Vagina (tissue), 2 donors: ENCODE results near the gene PRX. TPM values are rescaled to one million over a fixed set of nuclear protein-coding genes. Genes with fewer than 3 reads are reported as not detected.

ENCODE experiments used
- DNase-seq, 2 donors: peaks; one replicate each; pipeline ENCODE4 v3.0.0-alpha.2; 2017; ENCODE audit errors: extremely low spot score in 2 of 2
- H3K27ac ChIP-seq: fragments of 200-600 bp; sonication (generic); one replicate; pipeline ENCODE4 v1.5.1; 2019
- H3K27me3 ChIP-seq: fragments of 200-600 bp; sonication (generic); one replicate; pipeline ENCODE4 v1.5.1; 2019
- H3K36me3 ChIP-seq, 2 donors: fragments of 200-600 bp; sonication (generic); one replicate each; pipeline ENCODE4 v1.5.1; 2017 to 2019
- H3K4me1 ChIP-seq: fragments of 200-600 bp; sonication (generic); one replicate; pipeline ENCODE4 v1.5.1; 2019
- H3K4me3 ChIP-seq, 2 donors: fragments of 200-600 bp; sonication (generic); 1 replicate in 1 of 2; 2 replicates in 1 of 2; pipeline ENCODE4 v1.5.1; 2016 to 2019
- H3K9me3 ChIP-seq: fragments of 200-600 bp; sonication (generic); one replicate; pipeline ENCODE4 v1.5.1; 2019
- CTCF ChIP-seq, 3 experiments: fragments of 450-650 bp in 2 of 3; fragments of 200-600 bp in 1 of 3; sonication (generic) in 1 of 3; IDR thresholded peaks; one replicate each; pipeline ENCODE4 v1.5.1; 2017 to 2019; ENCODE audit warnings: antibody characterized with exemption in 3 of 3, mild to moderate bottlenecking in 2 of 3, moderate library complexity in 2 of 3
- POLR2A ChIP-seq, 2 donors: fragments of 450-650 bp; IDR thresholded peaks; one replicate each; pipeline ENCODE4 v1.6.1; 2017; ENCODE audit warnings: antibody characterized with exemption in 2 of 2, mild to moderate bottlenecking in 2 of 2, moderate library complexity in 2 of 2
- POLR2AphosphoS5 ChIP-seq, 2 donors: sonication (generic); formaldehyde crosslinking; IDR thresholded peaks; one replicate each; pipeline ENCODE4 v1.9.0; 2017; ENCODE audit warnings: antibody characterized with exemption in 2 of 2, mild to moderate bottlenecking in 2 of 2, low read depth in 1 of 2; ENCODE audit not compliant: insufficient read depth in 1 of 2
- intact Hi-C: fragments of 100-400 bp; cut with DNase I; formaldehyde crosslinking; loops from one replicate; pipeline ENCODE4 v1.15.1; 2023
- total RNA-seq: library from RNA; depleted of rRNA; stranded (reverse); fragments of >200 nt; gene quantifications from one replicate; pipeline ENCODE4 v1.2.3, GENCODE V29; 2016

Gene PRX
- total RNA-seq, 1 donor from 2014 or later = 3.2 TPM

GRCh38 chr19:40356681-40357595 is 56.2 kb downstream of the PRX start:
- TF ChIP-seq POLR2AphosphoS5 (IDR thresholded peaks at IDR 0.05; ENCODE audit: insufficient read depth in 1 of 2, low read depth in 1 of 2) (no peak), CTCF (IDR thresholded peaks at IDR 0.05) (no peak), POLR2A (IDR thresholded peaks at IDR 0.05) (no peak)
- Histone ChIP-seq H3K27ac (no peak overlapping the region), H3K4me3 (no peak overlapping the region), H3K4me1 (no peaks in the 10 kb centered on the region), H3K27me3 (no peaks in the 10 kb centered on the region), H3K9me3 (no peaks in the 10 kb centered on the region), H3K36me3 (no peaks in the 10 kb centered on the region)
- intact Hi-C loops = no loop called here
- no peak for DNase-seq

GRCh38 chr19:40355975-40356680 is 57.0 kb downstream of the PRX start:
- H3K27me3 ChIP-seq = no peaks in the 10 kb centered on the region
- intact Hi-C loops = no loop called here
- H3K9me3 ChIP-seq = no peaks in the 10 kb centered on the region
- H3K4me1 ChIP-seq = no peaks in the 10 kb centered on the region
- no peaks in the 10 kb centered on the region for H3K36me3 ChIP-seq
- DNase-seq = no peak
- TF ChIP-seq POLR2AphosphoS5 (IDR thresholded peaks at IDR 0.05; ENCODE audit: insufficient read depth in 1 of 2, low read depth in 1 of 2) (no peak), POLR2A (IDR thresholded peaks at IDR 0.05) (no peak), CTCF (IDR thresholded peaks at IDR 0.05) (no peak)
- no peak overlapping the region for H3K4me3 ChIP-seq
- no peak overlapping the region for H3K27ac ChIP-seq

- no peak for DNase-seq
- Histone ChIP-seq H3K27ac (peak overlapping the region; percentile 61), H3K4me1 (peaks cover 32% of the 10 kb centered on the region), H3K27me3 (no peaks in the 10 kb centered on the region), H3K9me3 (no peaks in the 10 kb centered on the region), H3K4me3 (peak overlapping the region; percentile 55 to 80), H3K36me3 (no peaks in the 10 kb centered on the region)
- intact Hi-C loops = no loop called here
- TF ChIP-seq POLR2AphosphoS5 (IDR thresholded peaks at IDR 0.05; ENCODE audit: insufficient read depth in 1 of 2, low read depth in 1 of 2) = no peak
- TF ChIP-seq CTCF (IDR thresholded peaks at IDR 0.05) = no peak
- TF ChIP-seq POLR2A (IDR thresholded peaks at IDR 0.05) = no peak
Observed at GRCh38 chr19:40348961-40349507, 64.1 kb downstream of the PRX start.

GRCh38 chr19:40348125-40348913 is 64.9 kb downstream of the PRX start, which contains the start of the genes C19orf47 and PLD3:
C19orf47 (minus strand) TSS chr19:40348397; CDS start chr19:40341857, 6,540 bp downstream.
PLD3 (plus strand) TSS chr19:40348695; CDS start chr19:40366484, 17,789 bp downstream.
- intact Hi-C loops = no loop called here
- H3K27me3 ChIP-seq = no peaks in the 10 kb centered on the region
- H3K4me3 ChIP-seq = peak within 1 kb of the TSS; percentile 55 to 80
- H3K36me3 ChIP-seq = no peaks in the 10 kb centered on the region
- H3K4me1 ChIP-seq = peaks cover 32% of the 10 kb centered on the region
- DNase-seq = peak; percentile 98 to 99
- peak in 2 of 3 experiments; percentile 17 to 27 for TF ChIP-seq CTCF (IDR thresholded peaks at IDR 0.05)
- TF ChIP-seq POLR2A (IDR thresholded peaks at IDR 0.05) = peak in 1 of 2 donors; percentile 84
- peak; percentile 97 to 99 for TF ChIP-seq POLR2AphosphoS5 (IDR thresholded peaks at IDR 0.05; ENCODE audit: insufficient read depth in 1 of 2, low read depth in 1 of 2)
- H3K9me3 ChIP-seq = no peaks in the 10 kb centered on the region
- H3K27ac ChIP-seq = peak within 1 kb of the TSS; percentile 61
